HPDE6-E6E7 (cell line): ENCODE measurements around the gene DCP1A.
"Not testable (repeated sequence)": the region's sequence is repeated elsewhere in the genome, so short reads cannot be mapped to it uniquely, and the experiment has no call there.

Experiments used
- DNase-seq: peaks from one replicate; pipeline ENCODE4 v3.0.0; 2011; ENCODE audit warnings: missing footprints; ENCODE audit errors: extremely low spot score

The DCP1A gene

DNA sequence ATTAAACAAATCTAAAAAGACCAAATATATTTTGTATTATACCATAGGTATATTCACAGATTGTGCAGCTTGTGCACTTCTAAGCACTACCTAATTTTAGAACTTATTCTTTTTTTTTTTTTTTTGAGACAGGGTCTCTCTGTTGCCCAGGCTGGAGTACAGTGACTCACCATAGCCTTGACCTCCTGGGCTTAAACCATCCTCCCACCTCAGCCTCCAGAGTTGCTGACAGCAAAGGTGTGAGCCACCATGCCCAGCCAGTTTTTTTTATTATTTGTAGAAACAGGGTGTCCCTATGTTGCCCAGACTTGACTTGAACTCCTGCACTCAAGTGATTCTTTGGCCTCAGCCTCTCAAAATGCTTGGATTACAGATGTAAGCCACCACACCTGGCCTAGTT is 79.6 kb downstream of the DCP1A start:
- DNase-seq, result no peak

DNA sequence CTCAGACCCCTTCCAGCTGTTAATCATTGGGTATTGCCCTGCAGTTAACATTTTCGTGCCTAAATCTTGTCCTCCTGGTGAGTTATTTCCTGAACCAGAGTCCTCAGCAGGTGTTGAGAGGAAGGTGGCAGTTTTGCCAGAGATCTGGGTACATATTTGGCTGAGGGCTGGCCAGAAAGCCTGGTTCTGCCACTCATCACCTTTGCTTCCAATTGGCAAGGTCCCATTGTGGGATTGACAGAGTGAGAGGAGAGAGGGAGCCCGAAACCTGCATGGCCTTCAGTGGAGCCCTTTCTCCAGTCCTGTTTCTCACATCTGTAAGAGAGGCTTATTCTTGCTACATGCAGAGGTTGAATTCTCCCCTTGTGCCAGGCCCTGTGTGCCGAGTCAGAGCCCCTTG is 82.6 kb downstream of the DCP1A start:
- no peak for DNase-seq

DNA sequence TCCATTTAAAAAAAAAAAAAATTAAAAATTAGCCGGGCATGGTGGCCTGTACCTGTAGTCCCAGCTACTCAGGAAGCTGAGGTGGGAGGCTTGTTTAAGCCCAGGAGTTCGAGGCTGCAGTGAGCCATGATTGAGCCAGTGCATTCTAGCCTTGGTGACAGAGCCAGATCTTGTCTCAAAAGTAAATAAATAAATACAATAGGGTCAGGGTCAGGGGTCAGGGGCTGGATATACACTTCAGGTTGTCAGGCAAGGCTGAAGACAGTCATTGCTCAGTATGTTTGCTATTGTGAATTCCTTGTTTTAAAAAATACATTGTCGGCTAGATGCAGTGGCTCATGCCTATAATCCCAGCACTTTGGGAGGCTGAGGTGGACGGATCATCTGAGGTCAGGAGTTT is 83.4 kb downstream of the DCP1A start:
- no peak for DNase-seq

DNA sequence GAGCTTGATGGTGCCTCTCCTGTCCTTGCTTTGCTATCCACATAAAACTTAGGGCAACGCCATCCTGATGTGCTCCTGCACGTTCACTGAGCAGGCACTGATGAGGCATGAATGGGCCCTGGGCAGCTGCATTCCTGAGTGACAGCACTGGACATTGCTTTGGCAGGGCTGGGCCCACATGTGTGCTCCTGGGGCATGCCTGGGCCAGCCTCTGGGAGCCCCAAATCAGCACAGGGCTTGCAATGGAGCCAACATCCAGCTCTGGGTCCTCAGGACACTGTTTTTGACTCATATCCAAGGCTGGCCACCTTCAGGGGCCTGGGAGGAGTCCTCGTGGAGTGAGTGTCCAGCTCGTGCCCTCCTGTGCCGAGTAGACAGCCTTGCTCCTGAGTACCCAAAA is 85.6 kb downstream of the DCP1A start:
- no peak for DNase-seq

DNA sequence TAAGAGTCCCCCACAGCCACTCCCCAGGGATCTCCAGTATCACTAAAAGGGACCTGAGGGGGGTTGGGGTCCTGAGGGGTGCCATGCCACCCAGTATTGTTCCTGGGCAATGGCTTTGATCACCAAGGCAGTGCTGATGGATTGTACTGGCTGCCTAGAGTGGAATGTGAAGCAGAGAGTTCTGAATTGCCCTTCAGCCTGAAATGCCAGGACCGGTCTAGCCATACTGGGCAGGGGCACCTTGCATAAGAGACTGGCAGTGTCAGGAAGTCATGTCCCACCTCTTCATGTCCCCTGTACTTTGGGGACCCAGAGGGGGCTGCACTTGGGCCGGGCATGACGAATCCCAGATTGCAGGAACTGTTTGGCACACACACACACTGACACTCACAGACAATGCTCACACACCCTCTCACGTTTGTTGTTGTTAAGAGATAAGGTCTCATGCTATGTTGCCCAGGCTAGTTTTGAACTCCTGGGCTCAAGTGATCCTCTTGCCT is 87.0 kb downstream of the DCP1A start:
- no peak for DNase-seq

DNA sequence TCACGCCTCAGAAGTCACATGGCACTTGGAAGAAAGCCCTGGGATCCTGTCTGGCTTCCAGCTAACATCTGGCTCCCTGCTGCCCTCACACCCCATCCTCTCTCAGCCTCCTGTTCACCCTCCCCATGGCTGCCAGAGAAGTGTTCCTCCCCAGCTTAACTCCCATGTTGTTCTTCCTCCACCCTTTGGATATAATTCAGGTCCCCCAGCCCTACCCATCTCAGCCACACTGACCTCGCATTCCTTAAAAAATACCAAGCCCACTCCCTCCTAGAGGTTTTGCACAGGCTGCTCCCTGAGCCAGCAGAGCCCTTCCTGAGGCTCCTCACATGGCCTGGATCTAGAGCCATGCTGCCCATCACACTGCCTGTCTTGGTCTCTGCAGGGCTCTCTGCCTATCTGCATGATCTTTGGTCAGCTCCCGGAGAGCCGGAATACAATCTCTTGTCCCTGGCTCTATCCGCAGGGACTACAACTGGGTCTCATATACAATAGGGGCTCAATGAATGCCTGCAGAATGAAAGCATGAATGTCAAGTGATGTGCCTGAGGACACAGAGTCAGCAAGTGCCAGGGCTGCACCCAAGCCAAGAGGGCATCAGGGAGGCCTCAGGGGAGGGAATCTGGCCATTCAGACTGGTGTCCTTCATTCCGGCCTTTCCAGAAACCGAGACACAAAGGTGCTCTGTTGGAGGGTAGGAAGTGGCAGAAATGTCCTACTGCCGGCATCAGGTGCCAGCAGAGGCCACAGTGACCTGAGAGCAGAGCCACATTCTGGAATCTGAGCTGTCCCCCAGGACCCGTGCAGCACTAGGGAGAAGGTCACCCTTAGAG is 87.7 kb downstream of the DCP1A start:
- DNase-seq, result no peak

DNA sequence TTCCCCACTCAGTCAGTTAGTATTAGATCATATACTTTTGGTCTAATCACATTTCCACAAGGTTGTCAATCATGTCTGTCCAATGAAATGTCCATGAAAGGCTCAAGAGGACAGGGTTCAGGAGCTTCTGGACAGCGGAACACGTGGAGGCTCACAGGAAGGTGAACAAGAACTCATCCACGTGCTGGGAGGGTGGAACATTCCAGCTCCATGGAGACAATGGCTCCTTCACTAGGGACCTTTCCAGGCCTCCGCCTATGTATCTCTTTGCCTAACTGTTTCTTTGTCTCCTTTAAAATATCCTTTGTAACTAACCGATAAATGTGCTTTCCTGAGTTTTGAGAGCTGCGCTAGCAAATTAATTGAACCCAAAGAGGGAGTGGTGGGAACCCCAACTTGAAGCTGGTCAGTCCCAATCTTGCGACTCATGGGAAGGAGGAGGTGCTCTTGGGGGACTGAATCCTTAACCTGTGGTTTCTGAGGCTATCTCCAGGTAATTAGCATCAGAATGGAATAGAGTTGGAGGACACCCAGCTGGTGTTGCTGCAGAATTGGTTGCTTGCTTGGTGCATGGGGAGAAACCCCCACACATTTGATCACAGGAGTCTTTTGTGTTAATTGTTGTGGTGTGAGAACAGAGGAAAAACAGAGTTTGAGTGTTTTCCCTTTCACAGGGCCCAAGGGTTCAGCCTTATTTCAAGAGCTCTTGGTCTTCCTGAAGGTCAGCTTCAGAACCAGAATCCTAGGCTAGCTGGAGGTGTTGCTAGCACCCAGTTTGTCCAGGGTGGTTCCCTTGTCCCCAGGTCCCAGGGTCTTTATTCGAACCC is 88.5 kb downstream of the DCP1A start:
- no peak for DNase-seq

DNA sequence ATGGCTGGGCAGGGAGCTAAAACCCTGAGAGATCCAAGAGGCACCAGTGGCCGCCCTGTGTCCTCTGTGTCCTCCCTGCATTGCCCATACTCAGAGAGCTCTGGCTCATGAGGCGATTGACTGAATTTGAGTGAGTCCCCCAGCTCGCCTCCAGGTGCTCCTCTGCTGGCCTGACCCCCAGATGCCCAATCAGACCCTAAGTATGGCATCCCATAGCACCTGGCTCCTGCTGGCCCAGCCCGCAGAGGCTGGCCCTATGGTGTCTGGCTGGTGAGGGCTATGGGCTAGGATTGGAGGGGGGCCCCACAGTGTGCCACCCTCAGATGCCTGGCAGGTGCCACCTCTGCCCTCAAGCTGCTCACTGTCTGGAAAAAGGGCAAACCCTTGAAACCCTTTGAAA is 89.9 kb downstream of the DCP1A start:
- no peak for DNase-seq

DNA sequence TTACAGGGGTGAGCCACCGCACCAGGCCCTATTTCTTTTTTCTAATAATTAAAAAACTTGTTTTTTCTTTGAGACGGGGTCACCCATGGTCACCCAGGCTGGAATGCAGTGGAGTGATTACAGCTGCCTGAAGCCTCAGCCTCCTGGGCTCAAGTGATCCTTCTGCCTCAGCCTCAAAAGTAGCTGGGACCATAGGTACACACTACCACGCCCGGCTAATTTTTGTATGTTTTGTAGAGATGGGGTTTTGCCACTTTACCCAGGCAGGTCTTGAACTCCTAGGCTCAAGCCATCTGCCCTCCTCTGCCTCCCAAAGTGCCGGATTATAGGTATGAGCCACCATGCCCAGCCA is 90.7 kb downstream of the DCP1A start:
- no peak for DNase-seq

DNA sequence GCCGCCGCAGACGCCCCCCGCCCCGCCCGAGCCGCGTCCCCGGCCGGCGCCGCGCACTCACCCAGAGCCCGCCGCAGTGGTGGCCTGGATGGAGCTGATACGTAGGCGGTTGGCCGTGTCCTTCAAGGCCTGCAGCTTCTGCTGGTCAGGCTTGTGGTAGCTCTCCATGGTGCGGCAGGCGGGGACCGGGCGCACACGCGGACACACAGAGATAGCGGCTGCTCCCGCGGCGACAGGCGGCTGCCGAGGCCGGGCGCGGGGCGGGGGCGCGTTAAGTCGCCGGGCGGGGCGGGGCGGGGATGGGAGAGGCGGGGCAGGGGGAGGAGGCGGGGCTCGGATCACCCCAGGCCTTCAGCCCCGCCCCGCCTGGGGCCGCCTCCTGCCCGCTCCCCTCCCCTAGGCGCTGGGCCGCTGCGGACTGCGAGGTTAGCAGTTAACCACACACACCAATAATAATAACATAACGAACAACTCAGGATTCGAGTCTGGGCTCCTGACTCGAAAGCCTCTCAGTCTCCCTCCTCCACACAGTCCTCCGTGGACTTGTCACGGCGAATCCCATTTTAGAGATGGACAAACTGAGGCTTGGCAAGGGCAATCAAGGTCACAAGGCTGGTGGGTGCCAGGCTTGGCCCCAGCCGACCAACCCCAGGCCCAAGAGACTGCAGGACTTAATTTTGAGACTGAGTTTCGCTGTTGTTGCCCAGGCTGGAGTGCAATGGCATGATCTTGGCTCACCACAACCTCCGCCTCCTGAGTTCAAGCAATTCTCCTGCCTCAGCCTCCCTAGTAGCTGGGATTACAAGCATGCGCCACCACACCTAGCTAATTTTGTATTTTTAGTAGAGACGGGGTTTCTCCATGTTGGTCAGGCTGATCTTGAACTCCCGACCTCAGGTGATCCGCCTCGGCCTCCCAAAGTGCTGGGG is 91.3 kb downstream of the DCP1A start, which contains the start of gene TKT:
Gene TKT, minus strand, starts transcription at position 248 of the 929 bp plus-strand sequence. Its CDS starts 80 bp downstream, at position 168.
- peak; percentile 51 for DNase-seq

DNA sequence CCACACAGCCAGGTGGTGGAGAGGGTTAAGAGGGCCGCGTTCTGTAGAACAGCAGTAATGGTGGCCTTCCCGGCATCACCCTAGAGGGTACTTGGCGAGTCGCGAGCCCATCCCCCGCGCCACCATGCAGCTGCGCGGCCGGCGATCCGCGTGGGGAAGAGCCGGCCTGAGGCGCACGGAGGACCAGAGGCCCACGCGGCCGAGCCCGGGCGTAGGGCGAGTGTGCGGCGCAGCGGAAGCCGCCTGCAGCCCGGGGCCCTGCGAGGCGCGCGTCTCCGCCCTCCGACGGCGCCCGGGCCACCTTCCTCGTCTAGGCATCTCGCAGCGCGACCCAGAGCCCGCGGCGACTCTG is 91.9 kb downstream of the DCP1A start:
- no peak for DNase-seq

DNA sequence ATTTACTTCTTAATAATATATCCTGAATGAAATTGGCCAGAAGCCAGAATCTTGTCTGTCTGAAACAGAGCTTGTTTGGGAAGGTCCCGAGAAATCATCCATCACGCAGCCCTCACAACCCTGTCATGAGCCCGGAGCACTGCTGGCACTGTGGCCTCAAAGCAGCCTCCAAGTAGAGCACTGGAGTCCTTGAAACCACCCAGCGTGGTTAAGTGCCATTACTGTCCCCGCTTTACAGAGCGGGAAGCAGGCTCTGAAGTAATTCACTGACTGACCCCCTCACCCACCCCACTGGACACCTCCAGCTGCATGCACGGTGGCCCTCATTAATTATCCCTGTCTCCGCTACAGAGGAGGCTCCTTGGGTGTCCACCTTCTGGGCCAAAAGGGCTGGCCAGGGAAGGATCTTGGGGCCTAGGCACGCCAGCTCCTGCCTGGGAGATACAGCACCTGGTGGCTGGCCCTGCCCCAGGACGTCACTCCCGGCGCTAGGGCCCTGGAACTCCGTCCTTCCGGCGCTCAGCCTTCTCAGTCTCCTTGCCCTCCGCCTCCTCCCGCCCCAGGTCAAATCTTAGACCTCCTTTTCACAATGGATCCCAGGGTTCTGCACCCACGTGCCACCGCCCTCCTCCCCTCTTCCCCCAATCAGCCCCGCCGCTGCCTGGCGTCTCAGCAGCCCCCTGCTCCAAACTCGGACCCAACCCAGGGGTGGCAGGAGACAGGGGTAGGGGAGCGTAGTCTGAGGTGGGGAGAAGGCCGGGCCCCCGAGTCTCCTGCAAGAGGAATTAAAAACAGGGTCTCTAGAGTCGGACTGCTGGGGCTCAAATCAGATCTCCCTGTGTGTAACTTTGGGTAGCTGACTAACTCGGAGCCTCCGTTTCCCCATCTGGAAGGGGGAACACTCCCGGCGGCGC is 92.6 kb downstream of the DCP1A start:
- DNase-seq, result no peak

DNA sequence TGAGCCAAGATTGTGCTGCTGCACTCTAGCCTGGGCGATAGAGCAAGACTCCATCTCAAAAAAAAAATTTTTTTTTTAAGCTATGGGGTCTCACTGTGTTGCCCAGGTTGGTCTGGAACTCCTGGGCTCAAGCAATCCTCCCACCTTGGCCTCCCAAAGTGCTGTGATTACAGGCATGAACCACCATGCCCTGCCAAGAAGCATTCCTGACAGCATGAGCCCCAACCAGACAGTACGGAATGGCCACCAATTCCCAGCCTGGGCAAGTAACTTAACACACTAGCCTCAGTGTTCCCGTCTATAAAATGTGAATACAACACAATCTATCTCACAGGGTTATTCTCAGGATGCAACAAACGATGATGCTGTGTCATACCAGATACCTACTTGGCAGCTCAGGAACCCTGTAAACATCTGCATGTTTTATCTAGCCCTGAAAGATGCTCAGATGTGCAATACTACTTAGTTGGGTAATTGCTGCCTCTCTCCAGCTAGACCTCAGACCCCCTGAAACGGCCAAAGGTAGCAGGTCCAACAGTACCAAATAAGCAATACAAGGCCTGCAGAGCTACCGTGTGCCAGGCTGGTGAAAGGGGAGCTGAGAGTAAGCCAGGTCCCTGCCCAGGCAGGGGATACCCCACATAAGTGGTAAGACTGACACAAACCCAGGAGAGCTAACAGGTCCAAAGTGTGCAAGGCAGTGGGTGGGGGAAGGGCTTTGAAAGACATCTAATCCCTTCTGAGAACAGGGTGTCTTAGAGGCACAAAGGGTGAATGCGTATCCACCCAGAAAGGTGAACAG is 93.4 kb downstream of the DCP1A start:
- DNase-seq, result no peak

DNA sequence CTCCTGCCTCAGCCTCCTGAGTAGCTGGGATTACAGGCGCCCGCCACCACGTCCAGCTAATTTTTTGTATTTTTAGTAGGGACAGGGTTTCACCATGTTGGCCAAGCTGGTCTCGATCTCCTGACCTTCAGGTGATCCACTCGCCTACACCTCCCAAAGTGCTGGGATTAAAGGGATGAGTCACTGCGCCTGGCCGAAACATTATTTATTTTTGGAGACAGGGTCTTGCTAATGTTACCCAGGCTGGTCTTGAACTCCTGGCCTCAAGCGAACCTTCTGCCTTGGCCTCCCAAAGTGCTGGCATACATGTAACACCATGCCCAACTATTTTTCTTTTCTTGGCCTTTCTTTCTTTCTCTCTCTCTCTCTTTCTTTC is 94.4 kb downstream of the DCP1A start:
- DNase-seq, result not testable (repeated sequence)

DNA sequence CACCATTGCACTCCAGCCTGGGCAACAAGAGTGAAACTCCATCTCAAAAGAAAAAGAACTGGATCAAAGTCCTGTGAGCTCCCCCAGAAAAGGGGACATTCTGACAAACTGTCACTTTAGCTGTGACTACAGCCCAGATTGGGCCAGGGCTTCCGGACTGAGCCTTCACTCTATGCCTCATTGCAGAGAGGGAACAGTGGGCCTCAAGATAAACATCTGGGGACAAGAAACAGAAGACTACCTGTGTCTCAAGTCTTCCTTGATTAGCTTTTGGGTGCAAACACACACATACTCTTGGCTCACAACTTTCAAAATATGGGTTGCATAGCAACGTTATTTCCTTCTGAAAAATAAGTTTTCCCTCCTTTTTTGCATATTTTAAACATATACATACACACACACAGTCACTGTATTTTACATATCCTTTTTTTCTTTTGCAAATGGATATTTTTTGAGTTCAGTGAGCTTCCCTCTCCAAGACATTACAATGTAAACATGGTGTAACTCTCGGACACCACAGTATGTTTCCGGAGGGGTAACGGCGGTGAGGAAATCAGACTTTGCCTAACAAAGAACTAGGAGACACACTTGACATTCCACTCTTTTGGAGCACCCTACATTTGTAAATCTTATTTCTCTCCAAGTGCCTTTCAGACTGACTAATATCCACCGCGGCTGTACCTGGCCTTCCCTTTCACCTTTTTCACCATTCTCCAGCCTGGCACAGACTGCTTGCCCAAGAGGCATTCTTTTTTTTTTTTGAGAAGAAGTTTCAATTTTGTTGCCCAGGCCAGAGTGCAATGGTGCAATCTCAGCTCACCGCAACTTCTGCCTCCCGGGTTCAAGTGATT is 95.0 kb downstream of the DCP1A start:
- DNase-seq, result no peak

DNA sequence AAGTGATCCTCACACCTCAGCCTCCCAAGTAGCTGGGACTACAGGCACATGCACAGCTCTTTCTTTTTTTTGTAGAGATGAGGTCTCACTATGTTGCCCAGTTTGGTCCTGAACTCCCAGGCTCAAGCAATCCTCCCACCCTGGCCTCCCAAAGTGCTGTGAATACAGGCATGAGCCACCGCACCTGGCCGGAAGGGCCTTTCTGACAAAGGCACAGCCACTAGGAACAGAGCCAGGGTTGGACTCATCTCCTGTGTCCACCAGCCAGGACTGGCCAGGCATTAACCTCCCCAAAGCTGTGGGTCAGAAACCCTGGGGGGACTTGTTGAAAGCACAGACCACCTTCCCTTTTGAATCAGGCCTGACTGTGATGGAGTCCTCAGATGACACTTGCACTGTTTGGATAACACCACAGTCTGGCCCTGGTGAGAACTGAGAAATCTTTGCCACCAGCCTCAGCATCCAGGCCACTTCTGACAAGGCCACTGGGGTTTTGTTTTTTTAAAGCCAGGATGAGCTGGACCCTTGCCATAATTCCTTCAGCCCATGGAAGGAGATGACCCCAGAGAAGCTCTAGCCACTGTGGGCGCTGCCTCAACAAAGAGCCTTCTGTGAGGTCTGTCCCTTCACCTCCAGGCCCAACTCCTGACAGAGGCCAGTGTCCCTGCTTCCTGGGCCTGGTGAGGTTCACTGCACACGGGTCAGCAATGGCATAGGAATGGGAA is 96.3 kb downstream of the DCP1A start:
- DNase-seq, result no peak

DNA sequence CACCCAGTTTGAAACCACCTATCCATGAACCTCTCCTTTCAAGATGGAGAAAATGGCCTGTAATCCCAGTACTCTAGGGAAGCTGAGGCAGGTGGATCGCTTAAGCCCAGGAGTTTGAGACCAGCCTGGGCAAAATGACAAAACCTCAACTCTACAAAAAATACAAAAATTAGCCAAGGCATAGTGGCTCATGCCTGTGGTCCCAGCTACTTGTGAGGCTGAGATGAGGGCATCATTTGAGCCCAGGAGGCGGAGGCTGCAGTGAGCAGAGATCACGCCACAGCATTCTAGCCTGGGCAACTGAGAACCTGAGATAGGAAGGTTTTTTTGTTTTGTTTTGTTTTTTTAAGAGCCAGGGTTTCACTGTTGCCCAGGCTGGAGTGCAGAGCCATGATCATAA is 96.9 kb downstream of the DCP1A start:
- DNase-seq, result no peak

DNA sequence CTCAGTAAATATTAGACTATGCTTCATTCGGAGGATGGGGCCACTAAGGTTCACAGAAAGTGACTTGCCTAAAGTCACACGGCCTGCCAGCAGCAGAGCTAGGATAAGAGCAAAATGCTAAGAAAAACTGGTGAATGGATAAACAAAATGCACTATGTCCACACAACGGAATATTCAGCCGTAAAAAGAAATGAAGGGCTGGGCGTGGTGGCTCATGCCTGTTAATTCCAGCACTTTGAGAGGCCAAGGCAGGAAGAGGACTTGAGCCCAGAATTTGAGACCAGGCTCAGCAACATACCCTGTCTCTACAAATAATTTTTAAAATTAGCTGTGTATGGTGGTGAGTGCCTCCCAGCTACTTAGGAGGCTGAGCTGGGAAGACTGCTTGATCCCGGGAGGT is 99.2 kb downstream of the DCP1A start:
- DNase-seq, result no peak
